ENCODE measurements around the gene ANAPC1.

The ANAPC1 gene

DNA sequence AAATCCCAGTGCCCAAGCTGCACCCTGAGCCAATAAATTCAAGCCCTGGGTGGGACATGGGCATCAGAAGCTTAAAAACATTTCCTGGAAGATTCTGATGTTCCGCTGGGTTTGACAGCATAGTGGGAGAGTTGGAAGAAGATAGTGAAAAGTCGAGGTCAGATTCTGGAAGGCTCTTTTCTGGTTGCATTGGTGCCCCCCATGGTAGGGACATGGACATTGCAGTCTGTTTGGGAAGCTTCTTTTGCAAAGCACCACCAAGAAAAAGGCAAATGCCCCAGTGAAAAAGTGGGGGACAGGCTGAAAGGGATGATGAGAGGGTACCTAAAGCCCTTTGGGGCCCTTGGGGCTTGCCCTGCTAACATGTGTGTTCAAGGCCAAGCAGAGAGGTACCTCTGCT is 35.4 kb upstream of the ANAPC1 start:
- H2BK12ac ChIP-seq (ENCODE audit: low read length in 2 of 2) = no peak overlapping the region
- no peak overlapping the region for H2BK5ac ChIP-seq (ENCODE audit: low read depth, low read length, poor library complexity, severe bottlenecking)
- no peak overlapping the region for H3K23ac ChIP-seq (ENCODE audit: low read length in 2 of 2)
- H3K4me1 ChIP-seq (ENCODE audit: control insufficient read depth, insufficient read depth, low read depth, low read length) = peaks cover 17% of the 10 kb centered on the region
- no peak overlapping the region for H4K91ac ChIP-seq (ENCODE audit: low read length)
- no peaks in the 10 kb centered on the region for H3K9me3 ChIP-seq (ENCODE audit: control insufficient read depth, low read length)
- H3K18ac ChIP-seq (ENCODE audit: low read depth in 1 of 2, low read length in 2 of 2) = no peak overlapping the region
- no peak overlapping the region for H3K4me3 ChIP-seq (ENCODE audit: insufficient read depth in 1 of 2, low read depth in 1 of 2, low read length in 2 of 2)
- no peak overlapping the region for H3K4me2 ChIP-seq (ENCODE audit: low read length, poor library complexity, severe bottlenecking)
- no peak overlapping the region for H3K4ac ChIP-seq (ENCODE audit: low read depth in 1 of 2, low read length in 2 of 2)
- no peak overlapping the region for H2BK15ac ChIP-seq (ENCODE audit: low read depth, poor library complexity, severe bottlenecking)
- no peak overlapping the region for H3K9ac ChIP-seq (ENCODE audit: low read length)
- peaks cover 47% of the 10 kb centered on the region for H3K79me1 ChIP-seq (replicated peaks; ENCODE audit: low read length, poor library complexity, severe bottlenecking)
- H2AK5ac ChIP-seq (ENCODE audit: low read length, severe bottlenecking) = peak overlapping the region; percentile 86
- DNase-seq = no peak
- H3K36me3 ChIP-seq (ENCODE audit: control insufficient read depth in 1 of 2, insufficient read depth in 2 of 2, low read depth in 1 of 2, low read length in 2 of 2) = peaks cover 0 to 16% of the 10 kb centered on the region in 2 experiments
- H2BK120ac ChIP-seq (ENCODE audit: low read depth, low read length) = no peak overlapping the region
- H3K27ac ChIP-seq (ENCODE audit: low read length, poor library complexity, severe bottlenecking) = no peak overlapping the region
- no peak overlapping the region for H4K8ac ChIP-seq (ENCODE audit: low read length)
- H3K14ac ChIP-seq (ENCODE audit: low read length in 2 of 2) = no peak overlapping the region
- WGBS = 57% methylated on average over 2 of the region's 2 CpGs
- H3K27me3 ChIP-seq (ENCODE audit: control insufficient read depth in 1 of 2, insufficient read depth in 1 of 2, low read length in 2 of 2) = peaks cover 0 to 3% of the 10 kb centered on the region in 2 experiments
- no peak overlapping the region for H2AFZ ChIP-seq (ENCODE audit: low read depth, low read length)

DNA sequence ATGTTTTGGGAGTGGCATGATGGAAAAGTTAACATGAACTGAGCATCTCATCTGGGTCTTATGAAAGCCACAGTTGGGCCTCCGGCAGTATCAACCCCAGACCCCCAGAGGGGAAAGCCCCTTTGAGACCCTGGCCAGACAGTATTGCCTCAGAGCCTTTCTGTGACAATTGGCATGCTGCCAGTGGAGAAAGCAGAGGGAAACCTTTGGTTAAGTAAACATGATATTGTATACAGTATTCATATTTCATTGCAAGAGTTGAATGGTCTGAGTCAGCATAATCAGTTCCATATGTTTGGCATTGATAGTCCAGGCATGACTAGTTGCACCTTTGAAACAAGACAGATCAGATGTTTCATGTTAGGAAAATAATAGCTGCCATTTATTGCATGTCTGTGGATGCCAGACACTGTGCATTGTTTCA is 34.4 kb upstream of the ANAPC1 start:
- Histone ChIP-seq H2BK5ac (ENCODE audit: low read depth, low read length, poor library complexity, severe bottlenecking) (no peak overlapping the region), H2BK12ac (ENCODE audit: low read length in 2 of 2) (no peak overlapping the region), H2AFZ (ENCODE audit: low read depth, low read length) (no peak overlapping the region), H2BK120ac (ENCODE audit: low read depth, low read length) (no peak overlapping the region), H2BK15ac (ENCODE audit: low read depth, poor library complexity, severe bottlenecking) (no peak overlapping the region), H3K4ac (ENCODE audit: low read depth in 1 of 2, low read length in 2 of 2) (no peak overlapping the region), H3K9me3 (ENCODE audit: control insufficient read depth, low read length) (no peaks in the 10 kb centered on the region), H3K27ac (ENCODE audit: low read length, poor library complexity, severe bottlenecking) (no peak overlapping the region), H3K23ac (ENCODE audit: low read length in 2 of 2) (no peak overlapping the region), H3K27me3 (ENCODE audit: control insufficient read depth in 1 of 2, insufficient read depth in 1 of 2, low read length in 2 of 2) (no peaks in the 10 kb centered on the region), H3K18ac (ENCODE audit: low read depth in 1 of 2, low read length in 2 of 2) (no peak overlapping the region), H3K14ac (ENCODE audit: low read length in 2 of 2) (no peak overlapping the region), H3K4me2 (ENCODE audit: low read length, poor library complexity, severe bottlenecking) (no peak overlapping the region), H2AK5ac (ENCODE audit: low read length, severe bottlenecking) (no peak overlapping the region), H3K79me1 (replicated peaks; ENCODE audit: low read length, poor library complexity, severe bottlenecking) (peaks cover 41% of the 10 kb centered on the region), H3K9ac (ENCODE audit: low read length) (no peak overlapping the region), H3K4me3 (ENCODE audit: insufficient read depth in 1 of 2, low read depth in 1 of 2, low read length in 2 of 2) (no peak overlapping the region), H3K36me3 (ENCODE audit: control insufficient read depth in 1 of 2, insufficient read depth in 2 of 2, low read depth in 1 of 2, low read length in 2 of 2) (peaks cover 0 to 16% of the 10 kb centered on the region in 2 experiments), H4K8ac (ENCODE audit: low read length) (no peak overlapping the region), H3K4me1 (ENCODE audit: control insufficient read depth, insufficient read depth, low read depth, low read length) (peaks cover 17% of the 10 kb centered on the region), H4K91ac (ENCODE audit: low read length) (no peak overlapping the region)
- no peak for DNase-seq
- WGBS = 100% methylated on average over 1 of the region's 1 CpG

DNA sequence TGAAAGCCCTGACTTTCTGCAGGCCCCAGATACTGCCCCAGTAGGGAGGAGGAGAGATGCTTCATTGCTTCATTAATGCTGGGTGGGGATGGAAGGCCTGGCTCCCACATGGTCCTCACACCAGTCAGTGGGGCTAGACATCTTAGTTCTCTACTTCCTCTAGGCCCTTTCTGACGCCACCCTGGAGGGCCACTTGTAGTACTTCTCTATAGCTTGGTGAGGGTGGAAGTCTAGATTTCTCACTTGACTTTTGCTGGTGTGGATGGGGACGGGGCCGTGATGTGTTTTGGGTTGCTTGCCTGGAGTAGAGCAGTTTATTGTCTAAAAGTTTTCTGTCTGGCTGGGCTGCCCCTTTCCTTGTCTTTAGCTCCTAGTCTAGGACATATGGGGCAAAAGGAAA is 33.1 kb upstream of the ANAPC1 start:
- no peak overlapping the region for H3K4ac ChIP-seq (ENCODE audit: low read depth in 1 of 2, low read length in 2 of 2)
- no peak overlapping the region for H3K4me3 ChIP-seq (ENCODE audit: insufficient read depth in 1 of 2, low read depth in 1 of 2, low read length in 2 of 2)
- no peaks in the 10 kb centered on the region for H3K9me3 ChIP-seq (ENCODE audit: control insufficient read depth, low read length)
- no peak overlapping the region for H4K8ac ChIP-seq (ENCODE audit: low read length)
- H2AK5ac ChIP-seq (ENCODE audit: low read length, severe bottlenecking) = peak overlapping the region; percentile 49
- no peaks in the 10 kb centered on the region for H3K27me3 ChIP-seq (ENCODE audit: control insufficient read depth in 1 of 2, insufficient read depth in 1 of 2, low read length in 2 of 2)
- peak overlapping the region in 1 of 2 experiments; percentile 18 for H3K14ac ChIP-seq (ENCODE audit: low read length in 2 of 2)
- DNase-seq = no peak
- H3K4me1 ChIP-seq (ENCODE audit: control insufficient read depth, insufficient read depth, low read depth, low read length) = peaks cover 14% of the 10 kb centered on the region
- no peak overlapping the region for H2AFZ ChIP-seq (ENCODE audit: low read depth, low read length)
- no peak overlapping the region for H2BK12ac ChIP-seq (ENCODE audit: low read length in 2 of 2)
- peaks cover 0 to 8% of the 10 kb centered on the region in 2 experiments for H3K36me3 ChIP-seq (ENCODE audit: control insufficient read depth in 1 of 2, insufficient read depth in 2 of 2, low read depth in 1 of 2, low read length in 2 of 2)
- WGBS = 96% methylated on average over 3 of the region's 3 CpGs
- H3K27ac ChIP-seq (ENCODE audit: low read length, poor library complexity, severe bottlenecking) = no peak overlapping the region
- no peak overlapping the region for H2BK5ac ChIP-seq (ENCODE audit: low read depth, low read length, poor library complexity, severe bottlenecking)
- H3K4me2 ChIP-seq (ENCODE audit: low read length, poor library complexity, severe bottlenecking) = no peak overlapping the region
- no peak overlapping the region for H3K18ac ChIP-seq (ENCODE audit: low read depth in 1 of 2, low read length in 2 of 2)
- H2BK15ac ChIP-seq (ENCODE audit: low read depth, poor library complexity, severe bottlenecking) = no peak overlapping the region
- H3K9ac ChIP-seq (ENCODE audit: low read length) = no peak overlapping the region
- H3K23ac ChIP-seq (ENCODE audit: low read length in 2 of 2) = no peak overlapping the region
- no peak overlapping the region for H4K91ac ChIP-seq (ENCODE audit: low read length)
- no peak overlapping the region for H2BK120ac ChIP-seq (ENCODE audit: low read depth, low read length)
- peaks cover 34% of the 10 kb centered on the region for H3K79me1 ChIP-seq (replicated peaks; ENCODE audit: low read length, poor library complexity, severe bottlenecking)

DNA sequence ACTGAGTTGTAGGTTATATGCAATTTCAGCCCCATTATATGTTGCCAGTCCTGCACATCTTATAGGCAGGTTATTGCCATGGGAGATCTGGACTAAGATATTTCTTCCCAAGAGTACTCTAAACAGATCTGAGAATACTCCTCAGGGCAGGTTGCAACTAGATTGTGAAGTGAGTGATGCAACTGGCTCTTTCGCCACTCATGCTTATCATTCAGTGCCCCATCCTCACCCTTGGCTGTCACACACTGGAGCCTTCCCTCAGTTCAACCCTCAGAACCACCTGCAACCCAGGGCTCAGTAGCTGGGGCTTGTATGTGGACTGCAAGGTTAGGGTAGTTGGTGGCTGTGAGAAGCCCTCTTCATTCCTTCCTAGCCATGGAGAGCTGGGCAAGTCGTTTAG is 28.6 kb upstream of the ANAPC1 start:
- no peak for DNase-seq
- WGBS = 90% methylated on average over 2 of the region's 2 CpGs
- Histone ChIP-seq H3K4ac (ENCODE audit: low read depth in 1 of 2, low read length in 2 of 2) (no peak overlapping the region), H3K23ac (ENCODE audit: low read length in 2 of 2) (no peak overlapping the region), H2BK15ac (ENCODE audit: low read depth, poor library complexity, severe bottlenecking) (no peak overlapping the region), H3K4me2 (ENCODE audit: low read length, poor library complexity, severe bottlenecking) (no peak overlapping the region), H3K79me1 (replicated peaks; ENCODE audit: low read length, poor library complexity, severe bottlenecking) (peaks cover 18% of the 10 kb centered on the region), H3K14ac (ENCODE audit: low read length in 2 of 2) (no peak overlapping the region), H3K4me1 (ENCODE audit: control insufficient read depth, insufficient read depth, low read depth, low read length) (peaks cover 4% of the 10 kb centered on the region), H2AFZ (ENCODE audit: low read depth, low read length) (no peak overlapping the region), H2BK120ac (ENCODE audit: low read depth, low read length) (no peak overlapping the region), H3K9ac (ENCODE audit: low read length) (no peak overlapping the region), H2AK5ac (ENCODE audit: low read length, severe bottlenecking) (no peak overlapping the region), H3K9me3 (ENCODE audit: control insufficient read depth, low read length) (no peaks in the 10 kb centered on the region), H3K27ac (ENCODE audit: low read length, poor library complexity, severe bottlenecking) (no peak overlapping the region), H4K8ac (ENCODE audit: low read length) (no peak overlapping the region), H3K27me3 (ENCODE audit: control insufficient read depth in 1 of 2, insufficient read depth in 1 of 2, low read length in 2 of 2) (no peaks in the 10 kb centered on the region), H3K18ac (ENCODE audit: low read depth in 1 of 2, low read length in 2 of 2) (no peak overlapping the region), H3K36me3 (ENCODE audit: control insufficient read depth in 1 of 2, insufficient read depth in 2 of 2, low read depth in 1 of 2, low read length in 2 of 2) (peaks cover 0 to 5% of the 10 kb centered on the region in 2 experiments), H4K91ac (ENCODE audit: low read length) (no peak overlapping the region), H2BK12ac (ENCODE audit: low read length in 2 of 2) (no peak overlapping the region), H2BK5ac (ENCODE audit: low read depth, low read length, poor library complexity, severe bottlenecking) (no peak overlapping the region), H3K4me3 (ENCODE audit: insufficient read depth in 1 of 2, low read depth in 1 of 2, low read length in 2 of 2) (no peak overlapping the region)

Data from mesenchymal stem cell (in vitro differentiated cells and primary cell).